Kidney tubule cell (primary cell): ENCODE measurements around the gene KLF7.
"Not testable (repeated sequence)": the region's sequence is repeated elsewhere in the genome, so short reads cannot be mapped to it uniquely, and the experiment has no call there.

Experiments
- DNase-seq: peaks from one replicate; pipeline ENCODE4 v3.0.0-alpha.2; 2018; ENCODE audit warnings: low spot score

Gene KLF7

DNA sequence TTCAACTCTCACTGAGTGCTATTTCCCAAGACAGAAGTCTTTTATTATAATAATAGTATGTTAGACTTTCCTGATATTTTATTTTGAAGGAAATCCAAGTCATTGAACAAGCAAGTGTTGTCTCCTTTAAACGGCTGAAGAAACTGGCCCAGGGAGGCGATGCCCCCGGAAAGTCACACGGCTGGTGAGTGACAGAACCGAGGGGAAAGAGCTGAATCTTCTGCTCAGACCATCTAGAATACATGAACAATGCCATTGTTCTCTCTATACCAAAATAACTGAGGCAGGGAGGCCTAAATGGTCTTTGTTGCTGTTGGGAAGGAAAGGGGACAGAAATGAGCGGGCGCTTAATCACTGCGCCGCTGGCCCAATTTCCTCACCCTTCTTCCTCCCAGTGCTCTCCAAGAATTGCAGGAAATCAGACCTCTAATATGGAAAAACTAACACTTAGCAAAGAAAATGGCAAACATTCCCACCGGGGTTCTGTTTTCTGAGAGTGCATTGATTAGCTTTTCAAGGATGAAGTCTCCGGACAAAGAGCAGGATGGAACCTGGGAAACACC is 101.5 kb downstream of the KLF7 start:
- no peak for DNase-seq

DNA sequence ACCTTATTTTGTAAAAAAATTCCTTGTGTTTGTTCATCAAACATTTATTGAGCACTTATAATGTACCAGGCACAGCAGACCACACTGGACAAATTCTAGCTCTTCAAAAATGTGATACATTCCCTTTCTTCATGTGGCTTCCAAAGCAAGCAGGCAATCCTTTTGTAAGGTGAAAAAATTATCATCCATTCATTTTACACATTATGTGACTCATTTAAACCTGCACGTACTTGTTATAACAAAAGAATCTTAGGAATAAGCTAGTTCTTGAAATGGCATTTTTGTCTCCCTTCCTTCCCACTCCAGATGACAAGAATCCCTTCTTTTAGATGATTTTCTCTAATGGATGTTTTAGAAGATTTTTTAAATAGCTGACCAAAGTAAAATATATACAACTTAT is 104.6 kb downstream of the KLF7 start:
- no peak for DNase-seq

DNA sequence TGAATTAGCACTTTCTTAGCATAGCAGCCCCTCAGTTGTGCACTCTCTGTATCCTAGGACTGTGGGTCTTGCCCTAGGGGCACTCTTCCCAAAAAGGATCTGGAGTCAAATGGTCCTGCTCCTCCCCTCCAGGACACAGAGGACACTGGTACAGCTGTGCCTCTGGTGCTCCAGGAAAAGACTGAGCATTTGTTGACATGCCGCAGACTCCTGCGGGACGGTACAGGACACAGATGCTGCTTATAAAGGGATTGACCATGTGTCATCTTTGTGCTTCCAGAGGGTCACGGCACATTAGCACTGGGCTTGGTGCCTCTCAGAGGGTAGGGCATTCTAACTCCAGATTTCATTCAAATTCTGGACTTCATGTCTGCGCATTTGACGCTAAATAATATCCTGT is 110.5 kb downstream of the KLF7 start:
- DNase-seq: no peak

DNA sequence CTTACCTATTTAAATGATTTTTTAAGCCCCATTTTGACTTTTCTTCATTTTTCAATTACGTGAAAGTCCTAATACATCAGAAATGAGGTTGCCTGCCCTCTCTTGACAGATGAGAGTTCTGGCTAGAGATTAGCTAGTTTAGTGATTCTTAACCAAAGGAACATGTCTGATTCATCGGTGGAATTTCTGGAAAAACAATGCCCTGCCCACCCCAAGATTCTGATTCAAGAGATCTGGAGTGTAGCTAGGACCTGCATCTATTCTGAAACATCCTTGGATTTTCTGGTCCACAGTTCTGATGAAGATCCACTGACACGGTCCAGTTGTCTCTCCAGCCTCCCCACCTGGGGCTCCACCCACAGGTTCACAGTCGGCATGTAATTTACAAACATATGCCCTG is 111.2 kb downstream of the KLF7 start:
- DNase-seq: peak; percentile 46

DNA sequence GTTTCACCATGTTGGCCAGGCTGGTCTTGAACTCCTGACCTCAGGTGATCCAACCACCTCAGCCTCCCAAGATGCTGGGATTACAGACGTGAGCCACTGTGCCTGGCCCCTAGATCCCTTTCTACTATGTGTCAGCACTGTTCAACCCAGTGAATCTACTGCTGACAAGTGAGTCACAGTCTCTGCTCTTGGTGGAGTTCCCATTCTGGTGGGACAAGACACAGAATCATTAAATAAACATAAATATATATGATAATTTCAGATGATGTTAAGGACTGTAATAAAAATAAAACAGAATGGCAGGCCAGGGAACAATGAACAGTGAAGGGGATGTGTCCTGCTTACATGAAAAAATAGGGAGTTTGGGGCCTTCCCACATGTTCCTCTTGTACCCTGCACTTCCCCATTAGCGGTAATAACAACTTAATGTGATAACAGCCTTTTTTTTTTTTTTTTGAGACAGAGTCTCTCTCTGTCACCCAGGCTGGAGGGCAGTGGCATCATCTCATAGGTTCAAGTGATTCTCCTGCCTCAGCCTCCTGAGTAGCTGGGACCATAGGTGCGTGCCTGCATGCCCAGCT is 114.3 kb downstream of the KLF7 start:
- DNase-seq: peak; percentile 42

DNA sequence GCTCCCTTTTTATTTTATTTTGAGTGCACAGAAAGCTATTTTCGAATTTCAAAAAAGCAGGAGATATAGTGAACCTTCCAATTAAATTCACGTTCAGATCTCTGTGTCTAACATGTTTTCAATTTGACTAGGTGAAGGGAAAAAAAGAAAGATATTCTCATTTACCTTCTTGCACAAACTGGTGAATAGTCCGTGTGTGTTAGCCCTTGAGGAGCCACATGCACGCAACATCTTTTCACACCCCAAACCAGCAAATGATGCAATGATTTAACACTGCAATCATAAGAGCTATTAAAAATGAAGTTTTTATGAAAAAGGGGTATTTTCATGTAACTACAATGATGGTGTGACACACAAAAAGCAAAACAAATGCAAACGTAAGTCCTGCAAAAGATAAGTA is 116.6 kb downstream of the KLF7 start:
- DNase-seq: no peak

DNA sequence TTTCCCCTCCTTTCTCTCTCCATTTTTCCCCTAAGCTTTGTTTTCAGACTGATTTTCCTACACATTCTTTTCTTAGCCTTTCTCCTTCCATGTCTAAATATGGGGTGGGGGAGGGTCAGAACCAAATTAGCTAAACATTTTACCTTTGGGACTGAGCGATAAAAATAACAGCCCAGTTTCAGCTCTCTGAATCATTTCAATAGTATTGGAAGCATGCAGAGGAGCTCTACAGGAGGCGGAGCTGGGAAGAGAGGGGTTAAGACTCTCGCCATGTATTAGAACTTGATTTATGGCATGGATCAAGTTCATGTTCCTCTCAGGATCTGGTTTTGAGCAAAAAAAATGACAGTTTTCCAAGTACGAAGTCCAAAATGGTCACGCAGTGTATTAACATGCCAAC is 117.3 kb downstream of the KLF7 start:
- peak; percentile 12 for DNase-seq

DNA sequence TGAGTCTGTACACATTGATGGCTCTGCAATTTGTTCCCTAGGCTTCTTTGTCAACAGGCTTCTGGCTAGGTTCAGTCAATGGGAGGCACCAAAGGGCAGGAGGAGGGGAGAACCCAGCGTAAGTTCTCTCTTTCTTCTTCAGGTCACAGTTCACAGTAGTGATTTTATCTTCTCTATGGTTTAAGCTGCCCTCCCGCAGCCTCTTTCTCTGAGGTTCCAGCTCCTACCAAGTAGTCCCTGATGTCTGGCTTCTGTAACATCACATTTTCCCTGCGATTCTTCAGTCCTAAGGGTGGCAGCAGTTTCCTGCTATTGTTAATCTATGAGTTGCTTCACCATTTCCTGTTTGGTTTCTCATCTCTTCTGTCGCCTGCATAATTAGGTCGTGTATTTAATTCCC is 119.0 kb downstream of the KLF7 start:
- DNase-seq: peak; percentile 20

DNA sequence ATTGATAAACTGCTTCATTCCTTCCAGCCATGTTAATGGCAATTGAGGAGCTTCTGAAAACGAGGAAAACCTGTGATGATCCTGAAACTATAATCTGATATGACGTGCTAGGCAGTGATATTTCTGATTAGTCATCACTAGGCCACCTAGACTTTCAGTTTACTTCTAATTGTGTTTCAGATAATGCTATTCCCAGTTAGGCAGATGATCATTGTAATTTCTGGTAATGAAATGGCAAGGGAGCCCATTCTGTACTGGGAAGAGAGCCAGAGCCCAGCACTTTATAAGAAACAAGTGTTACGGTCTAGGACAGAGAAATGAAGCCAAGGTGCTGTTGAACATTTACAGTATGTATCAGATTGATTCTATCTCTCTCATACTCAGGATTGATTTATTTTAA is 120.2 kb downstream of the KLF7 start:
- DNase-seq: no peak

DNA sequence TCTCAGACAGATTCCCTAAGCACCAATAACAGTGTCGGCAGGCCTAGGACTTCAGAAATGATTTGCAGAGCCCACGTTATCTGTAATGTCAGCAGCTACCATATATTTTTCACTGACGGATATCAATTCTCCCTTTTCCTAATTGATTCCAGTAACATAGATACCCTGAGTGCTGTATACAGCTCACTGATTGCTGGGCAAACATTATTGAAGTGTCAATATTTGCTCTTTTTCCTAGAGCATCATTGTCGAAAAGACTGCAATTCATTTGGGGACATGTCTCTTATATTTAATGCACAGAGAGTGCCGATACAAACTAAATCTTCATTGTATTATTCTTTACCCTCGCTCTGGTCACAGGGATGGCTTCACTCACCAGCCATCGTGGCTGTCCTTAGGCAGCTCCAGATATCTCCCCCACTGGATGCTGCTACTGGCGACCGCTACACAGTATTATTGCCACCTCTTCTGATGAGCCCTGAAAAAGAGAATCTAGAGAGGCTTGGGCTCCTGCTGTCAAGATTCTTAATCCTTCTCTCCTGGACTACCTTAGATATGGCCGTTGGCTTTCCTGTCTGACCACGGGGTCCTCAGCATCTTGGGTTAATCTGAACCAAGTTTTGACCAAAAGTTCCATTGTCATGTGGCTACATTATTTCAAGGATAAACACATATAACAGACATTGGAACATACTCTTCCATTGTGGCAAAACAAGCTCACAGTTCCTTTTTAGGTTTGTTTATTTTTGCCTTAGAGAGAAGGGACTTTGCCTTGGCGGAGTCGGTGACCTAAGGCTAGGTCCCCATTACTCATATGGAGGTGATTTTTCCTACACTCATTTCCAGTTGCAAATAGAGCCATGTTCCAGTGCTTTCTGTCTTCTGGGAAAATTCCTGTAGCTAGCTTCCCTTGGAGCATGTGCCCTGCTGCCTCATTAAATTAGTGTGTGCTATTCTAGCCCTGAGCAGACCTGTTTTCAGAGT is 121.1 kb downstream of the KLF7 start:
- DNase-seq: no peak

DNA sequence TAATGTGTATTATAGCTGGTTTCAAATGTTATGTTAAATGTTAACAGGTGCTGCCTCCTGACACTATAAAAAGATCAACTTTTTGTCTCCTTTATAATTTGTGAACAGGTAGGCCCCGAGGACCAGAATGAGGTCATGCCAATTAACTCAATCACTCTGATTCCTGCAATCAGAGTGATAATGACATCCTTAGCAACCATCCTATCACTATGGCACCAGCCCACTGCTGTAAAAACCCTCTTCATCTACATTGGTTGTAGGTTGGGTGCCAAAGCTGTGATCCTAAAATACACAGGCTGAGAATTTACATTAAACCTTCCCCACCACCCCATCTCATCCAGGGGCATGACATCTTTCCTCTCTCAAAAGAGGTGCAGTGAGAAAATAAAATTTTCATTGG is 122.9 kb downstream of the KLF7 start:
- DNase-seq: no peak

DNA sequence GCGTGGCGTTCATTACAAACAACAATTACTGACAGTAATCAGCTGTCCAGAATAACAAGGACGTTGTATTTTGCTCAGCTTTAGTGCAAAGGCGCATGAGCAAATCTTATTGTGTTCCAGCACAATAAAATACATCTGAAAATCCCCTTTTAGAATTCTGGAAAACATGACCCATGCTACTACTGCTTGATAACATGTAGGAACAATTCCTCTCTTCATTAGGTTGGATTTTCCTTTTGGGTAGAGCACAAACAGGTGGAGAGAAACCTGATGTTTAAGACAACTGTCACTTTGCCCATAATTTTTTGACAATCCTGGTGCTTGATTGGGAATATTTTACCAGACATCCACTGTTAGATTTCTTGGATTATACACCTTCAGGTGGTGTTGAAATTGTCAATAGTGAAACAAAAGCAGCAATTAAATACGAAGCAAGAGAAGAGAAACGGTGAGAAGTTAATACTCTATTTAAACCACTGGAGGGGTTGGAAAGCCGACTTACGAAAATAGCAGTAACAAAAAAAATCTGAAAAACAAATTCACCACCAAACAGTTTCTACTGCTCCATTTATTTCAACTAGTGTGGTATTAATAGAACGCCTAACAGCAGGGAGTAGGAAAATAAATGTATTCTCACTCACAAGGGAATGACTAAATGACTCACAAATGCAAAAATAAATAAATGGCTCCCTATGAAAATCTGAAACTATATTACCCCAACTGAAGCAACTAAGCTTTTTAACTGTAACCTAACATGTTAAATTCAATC is 123.8 kb downstream of the KLF7 start:
- DNase-seq: no peak

DNA sequence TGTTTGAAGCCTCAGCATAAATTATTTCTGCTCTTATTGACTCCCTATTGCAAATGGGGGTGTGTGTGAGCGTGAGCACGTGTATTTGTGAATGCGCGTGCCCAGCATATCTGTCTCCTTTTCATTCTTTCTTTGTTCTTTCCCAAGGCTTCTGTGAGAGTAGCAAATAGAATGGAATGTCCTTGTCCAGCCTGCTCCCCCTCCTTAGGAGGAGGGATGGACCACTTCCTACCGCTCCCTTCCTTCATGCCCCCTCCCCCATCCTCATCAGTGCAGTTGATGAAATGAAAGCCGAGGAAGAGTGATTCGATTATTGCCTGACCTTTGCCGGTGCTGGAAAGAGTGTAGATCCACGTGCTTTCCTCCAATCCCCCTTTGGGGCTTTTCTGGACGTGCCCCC is 124.5 kb downstream of the KLF7 start:
- no peak for DNase-seq

DNA sequence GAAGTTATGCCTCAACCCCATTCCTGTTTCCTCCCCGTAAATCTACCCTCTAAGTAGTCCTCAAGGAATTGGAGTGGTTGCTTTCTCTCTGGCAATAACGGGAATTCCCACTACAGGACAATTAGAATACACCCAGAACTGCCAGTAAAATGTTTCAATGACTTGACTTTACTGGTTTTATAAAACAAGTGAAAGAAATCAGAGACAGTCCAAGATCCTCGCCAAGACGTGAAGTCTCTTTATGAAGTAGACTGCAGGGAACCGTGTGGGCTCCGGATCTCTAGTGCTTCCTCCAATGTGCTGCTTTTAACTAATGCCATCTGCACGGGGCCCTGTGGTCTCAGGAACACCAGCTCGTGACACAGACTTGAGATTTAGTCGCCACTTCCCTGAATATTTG is 125.1 kb downstream of the KLF7 start:
- no peak for DNase-seq

DNA sequence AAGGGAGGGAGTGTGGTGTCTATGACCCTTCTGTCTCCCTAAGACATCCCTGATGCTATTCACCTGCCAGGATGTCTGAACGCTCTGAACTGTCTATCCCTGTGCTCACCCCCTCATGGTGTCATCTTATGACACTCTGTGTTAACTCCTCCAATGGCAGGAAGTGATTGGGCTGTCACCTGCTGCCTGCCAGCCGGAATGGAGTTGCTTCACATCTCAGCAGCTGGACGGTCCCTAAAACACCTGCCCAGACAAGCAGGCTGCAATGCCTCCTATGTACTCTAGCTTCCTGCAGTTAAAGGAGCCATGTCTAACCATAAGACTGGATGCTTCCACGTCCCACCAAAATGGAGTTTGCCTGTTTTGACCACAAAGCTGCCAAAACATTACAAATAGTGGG is 126.5 kb downstream of the KLF7 start:
- DNase-seq: no peak

DNA sequence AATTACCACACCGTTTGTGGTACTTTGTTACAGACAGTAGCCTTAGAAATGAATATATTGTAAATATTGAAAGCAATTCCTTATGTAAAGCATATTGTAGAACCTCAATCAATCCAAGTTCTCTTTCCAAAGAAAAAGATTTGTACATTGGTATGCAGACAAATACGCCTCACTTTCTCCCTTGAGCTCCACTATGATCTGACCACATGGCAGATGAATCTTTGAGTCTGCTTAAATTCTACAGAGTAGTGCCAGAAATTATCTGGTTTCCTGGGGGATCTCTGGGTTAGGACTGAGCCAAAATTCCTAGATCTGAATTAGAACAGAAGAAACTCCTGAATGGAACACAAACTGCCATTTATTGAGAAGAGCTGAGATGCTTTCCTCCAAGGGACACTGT is 127.4 kb downstream of the KLF7 start:
- DNase-seq: no peak

DNA sequence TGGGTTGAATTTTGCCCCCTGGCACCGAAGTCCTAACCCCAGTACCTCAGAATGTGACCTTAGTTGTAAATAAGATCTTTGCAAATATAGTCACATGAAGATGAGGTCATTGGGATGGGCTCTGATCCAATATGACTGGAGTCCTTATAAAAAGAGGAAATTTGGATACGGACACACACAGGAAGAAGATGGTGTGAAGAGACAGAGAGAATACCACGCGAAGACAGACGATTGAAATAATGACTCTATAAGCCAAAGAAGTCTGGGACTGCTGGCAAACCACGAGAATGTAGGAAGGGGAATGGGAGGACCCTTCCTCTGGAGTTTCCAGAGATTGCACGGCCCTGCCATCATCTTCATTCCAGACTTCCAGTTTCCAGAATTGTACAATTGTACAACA is 127.9 kb downstream of the KLF7 start:
- no peak for DNase-seq

DNA sequence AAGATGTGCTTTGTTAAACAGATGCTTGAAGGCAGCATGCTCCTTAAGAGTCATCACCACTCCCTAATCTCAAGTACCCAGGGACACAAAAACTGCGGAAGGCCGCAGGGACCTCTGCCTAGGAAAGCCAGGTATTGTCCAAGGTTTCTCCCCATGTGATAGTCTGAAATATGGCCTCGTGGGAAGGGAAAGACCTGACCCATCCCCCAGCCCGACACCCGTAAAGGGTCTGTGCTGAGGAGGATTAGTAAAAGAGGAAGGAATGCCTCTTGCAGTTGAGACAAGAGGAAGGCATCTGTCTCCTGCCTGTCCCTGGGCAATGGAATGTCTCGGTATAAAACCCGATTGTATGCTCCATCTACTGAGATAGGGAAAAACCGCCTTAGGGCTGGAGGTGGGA is 128.7 kb downstream of the KLF7 start:
- DNase-seq: not testable (repeated sequence)

DNA sequence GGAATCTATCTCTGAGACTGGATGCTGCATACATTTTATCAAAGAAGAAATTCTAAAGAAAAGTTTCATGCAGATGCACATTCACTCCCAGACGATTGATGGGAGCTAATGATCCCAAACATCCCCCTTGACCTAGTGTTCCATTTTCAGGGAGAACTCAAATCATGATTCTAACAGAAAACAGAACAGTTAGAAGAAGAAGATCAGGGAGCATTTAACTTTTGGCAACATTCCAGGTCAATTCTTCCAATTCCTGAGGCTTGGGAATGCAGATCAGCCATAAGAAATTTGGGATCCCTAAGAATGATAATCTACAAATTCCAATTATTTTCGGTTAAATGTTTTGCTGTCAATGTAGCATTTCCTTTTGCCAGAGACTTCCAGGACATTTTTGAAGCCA is 129.9 kb downstream of the KLF7 start:
- DNase-seq: no peak

DNA sequence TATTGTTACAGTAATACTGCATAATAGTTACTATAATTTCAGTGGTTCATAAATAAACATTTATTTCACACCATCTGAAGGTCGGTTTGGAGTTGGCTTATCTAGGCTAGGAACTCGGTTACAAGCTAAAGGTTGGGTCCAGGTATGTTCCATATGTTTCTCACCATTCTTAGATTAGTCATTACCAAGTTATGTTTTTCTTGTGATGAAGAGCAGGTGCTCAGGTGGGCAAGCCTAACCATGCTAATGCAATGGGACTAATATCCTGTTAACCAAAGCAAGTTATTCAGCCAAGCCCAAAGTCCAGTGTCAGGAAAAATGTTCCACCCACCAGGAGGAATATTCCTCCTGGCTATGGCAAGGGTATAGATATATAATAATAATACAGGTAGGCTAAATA is 133.3 kb downstream of the KLF7 start:
- no peak for DNase-seq
